K562 (cell line): Measurements from ENCODE around the gene WTAP. TPM values are rescaled to one million over a fixed set of nuclear protein-coding genes. Genes with fewer than 3 reads are reported as not detected.

Experiments used
- KAT8 ChIP-seq: fragments of 450-650 bp; IDR thresholded peaks from 2 replicates; pipeline ENCODE4 v1.6.1; 2016; ENCODE audit warnings: low read depth, mild to moderate bottlenecking
- ZBTB26 ChIP-seq: fragments of 450-650 bp; formaldehyde crosslinking; IDR thresholded peaks from 2 replicates; pipeline ENCODE4 v1.4.0; 2022; ENCODE audit warnings: missing genetic modification characterization
- ZNF766 ChIP-seq: fragments of 200-800 bp; sonication (Bioruptor generic); conservative IDR thresholded peaks from 2 replicates; pipeline ENCODE4 v1.6.1; 2016; ENCODE audit warnings: missing genetic modification characterization, missing compliant biosample characterization
- polyA plus RNA-seq, 8 experiments: library from polyadenylated mRNA; depleted of rRNA in 4 of 8; stranded (reverse) in 5 of 8; unstranded in 3 of 8; fragments of >200 nt; fragmentation: Nextera tagmentation in 2 of 8; fragmentation: Illumina TruSeq in 1 of 8; extraction: Ambion mirVana in 2 of 8; extraction: Trizol in 1 of 8; gene quantifications; 2 replicates each; pipeline versions ENCODE4 v1.2.1 to v1.2.3, GENCODE V29; 2011 to 2014; ENCODE audit warnings: inconsistent platforms in 1 of 8, missing spikeins in 1 of 8
- total RNA-seq, 7 experiments: library from RNA; depleted of rRNA in 6 of 7; stranded (reverse); fragments of >200 nt in 6 of 7; fragmentation: Illumina TruSeq in 2 of 7; extraction: Trizol in 2 of 7; gene quantifications; 2 replicates each; pipeline versions ENCODE4 v1.2.1 to v1.2.3, GENCODE V29; 2011 to 2021; ENCODE audit warnings: low replicate concordance in 1 of 7
- TF ChIP-seq, protein P1 (sequence below), 3 experiments: fragments of 200-800 bp in 1 of 3; fragments of 250-450 bp in 1 of 3; fragments of 450-650 bp in 1 of 3; sonication (Bioruptor Pico) in 1 of 3; sonication (Bioruptor generic) in 1 of 3; formaldehyde crosslinking in 1 of 3; IDR thresholded peaks; 2 replicates each; pipeline versions ENCODE4 v1.6.1 to v1.8.0; 2016 to 2022; ENCODE audit warnings: mild to moderate bottlenecking in 2 of 3, missing genetic modification characterization in 2 of 3, missing compliant biosample characterization in 1 of 3, moderate library complexity in 1 of 3
- TF ChIP-seq, protein P2 (sequence below): fragments of 450-650 bp; IDR thresholded peaks from 2 replicates; pipeline ENCODE4 v1.6.1; 2016; ENCODE audit warnings: low read depth, mild to moderate bottlenecking, moderate library complexity

The WTAP gene
- total and polyA plus RNA-seq, 9 of the 15 experiments (the other 6 are each of a cell fraction or from before 2014, with no cell fraction given): 52.4 to 156 (median 110) TPM

DNA sequence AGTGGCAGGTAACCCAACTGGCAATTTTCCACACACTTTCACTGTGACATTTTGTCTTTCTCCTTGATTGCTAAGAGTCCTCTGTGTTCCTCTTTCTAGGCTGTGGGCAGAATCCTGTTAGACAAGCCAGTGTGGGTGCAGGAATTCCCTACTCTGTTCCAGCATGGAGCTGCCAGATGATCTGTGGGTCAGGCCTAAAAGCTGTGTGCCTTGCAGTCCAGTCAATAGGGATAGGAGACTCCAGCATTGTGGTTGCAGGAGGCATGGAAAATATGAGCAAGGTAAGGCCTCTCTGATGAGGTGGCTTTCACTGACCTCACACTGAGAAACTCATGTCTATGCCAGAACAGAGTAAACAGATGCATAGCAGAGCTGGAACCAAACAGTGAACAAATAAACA is 39.6 kb downstream of the WTAP start (continued):
- TF ChIP-seq, protein P1, sequence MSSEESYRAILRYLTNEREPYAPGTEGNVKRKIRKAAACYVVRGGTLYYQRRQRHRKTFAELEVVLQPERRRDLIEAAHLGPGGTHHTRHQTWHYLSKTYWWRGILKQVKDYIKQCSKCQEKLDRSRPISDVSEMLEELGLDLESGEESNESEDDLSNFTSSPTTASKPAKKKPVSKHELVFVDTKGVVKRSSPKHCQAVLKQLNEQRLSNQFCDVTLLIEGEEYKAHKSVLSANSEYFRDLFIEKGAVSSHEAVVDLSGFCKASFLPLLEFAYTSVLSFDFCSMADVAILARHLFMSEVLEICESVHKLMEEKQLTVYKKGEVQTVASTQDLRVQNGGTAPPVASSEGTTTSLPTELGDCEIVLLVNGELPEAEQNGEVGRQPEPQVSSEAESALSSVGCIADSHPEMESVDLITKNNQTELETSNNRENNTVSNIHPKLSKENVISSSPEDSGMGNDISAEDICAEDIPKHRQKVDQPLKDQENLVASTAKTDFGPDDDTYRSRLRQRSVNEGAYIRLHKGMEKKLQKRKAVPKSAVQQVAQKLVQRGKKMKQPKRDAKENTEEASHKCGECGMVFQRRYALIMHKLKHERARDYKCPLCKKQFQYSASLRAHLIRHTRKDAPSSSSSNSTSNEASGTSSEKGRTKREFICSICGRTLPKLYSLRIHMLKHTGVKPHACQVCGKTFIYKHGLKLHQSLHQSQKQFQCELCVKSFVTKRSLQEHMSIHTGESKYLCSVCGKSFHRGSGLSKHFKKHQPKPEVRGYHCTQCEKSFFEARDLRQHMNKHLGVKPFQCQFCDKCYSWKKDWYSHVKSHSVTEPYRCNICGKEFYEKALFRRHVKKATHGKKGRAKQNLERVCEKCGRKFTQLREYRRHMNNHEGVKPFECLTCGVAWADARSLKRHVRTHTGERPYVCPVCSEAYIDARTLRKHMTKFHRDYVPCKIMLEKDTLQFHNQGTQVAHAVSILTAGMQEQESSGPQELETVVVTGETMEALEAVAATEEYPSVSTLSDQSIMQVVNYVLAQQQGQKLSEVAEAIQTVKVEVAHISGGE (CRISPR knock-in tag; IDR thresholded peaks at IDR 0.05): no peak
- TF ChIP-seq KAT8 (no peak), ZNF766 (CRISPR knock-in tag) (no peak), ZBTB26 (no peak)
- TF ChIP-seq, protein P2, sequence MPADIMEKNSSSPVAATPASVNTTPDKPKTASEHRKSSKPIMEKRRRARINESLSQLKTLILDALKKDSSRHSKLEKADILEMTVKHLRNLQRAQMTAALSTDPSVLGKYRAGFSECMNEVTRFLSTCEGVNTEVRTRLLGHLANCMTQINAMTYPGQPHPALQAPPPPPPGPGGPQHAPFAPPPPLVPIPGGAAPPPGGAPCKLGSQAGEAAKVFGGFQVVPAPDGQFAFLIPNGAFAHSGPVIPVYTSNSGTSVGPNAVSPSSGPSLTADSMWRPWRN: no peak
